ENCODE measurements around the gene MESP2.

The MESP2 gene

DNA sequence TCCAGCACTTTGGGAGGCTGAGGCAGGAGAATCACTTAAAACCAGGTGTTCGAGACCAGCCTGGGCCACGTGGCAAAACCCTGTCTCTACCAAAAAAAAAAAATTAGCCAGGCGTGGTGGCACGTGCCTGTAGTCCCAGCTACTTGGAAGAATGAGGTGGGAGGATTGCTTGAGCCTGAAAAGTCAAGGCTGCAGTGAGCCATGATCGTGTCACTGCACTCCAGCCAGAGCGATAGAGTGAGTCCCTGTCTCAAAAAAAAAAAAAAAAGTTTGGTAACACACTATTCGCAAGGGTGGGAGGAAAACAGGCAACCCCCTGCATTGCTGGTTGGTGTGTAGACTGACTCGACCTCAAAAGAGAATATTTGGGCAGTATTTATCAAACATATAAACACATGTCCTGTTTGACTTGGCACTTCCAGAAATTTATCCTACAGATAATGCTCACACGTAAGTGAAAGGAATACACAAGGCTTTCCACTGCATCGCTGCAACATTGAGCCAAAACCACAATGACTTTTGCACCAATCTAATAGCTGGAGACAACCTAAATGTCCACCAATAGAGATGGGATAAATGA lies 41.7 kb downstream of the MESP2 start:
- DNase-seq (ENCODE audit: low spot score) = no peak

DNA sequence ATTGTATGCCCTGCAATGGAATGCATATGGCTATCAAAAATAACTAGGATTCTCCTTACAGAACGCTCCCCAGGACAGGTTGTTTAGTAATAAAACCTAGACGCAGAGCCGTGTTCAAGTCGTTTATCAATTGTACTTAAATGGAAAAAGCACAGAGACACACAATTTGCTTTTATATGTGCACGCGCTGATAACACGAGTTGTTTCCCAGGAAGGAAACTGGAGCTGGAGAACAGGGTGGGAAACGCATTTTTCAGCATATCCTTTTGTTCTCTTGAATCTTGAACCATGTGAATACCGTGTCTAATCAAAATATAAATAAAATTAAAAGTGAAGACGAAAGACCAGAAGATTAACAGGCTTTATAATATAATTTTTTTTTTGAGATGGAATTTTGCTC lies 42.2 kb downstream of the MESP2 start:
- DNase-seq (ENCODE audit: low spot score) = no peak

- DNase-seq (ENCODE audit: low spot score) = no peak
Observed at GRCh38 chr15:89820666-89821611, 44.8 kb downstream of the MESP2 start.

- no peak for DNase-seq (ENCODE audit: low spot score)
Observed at GRCh38 chr15:89822026-89822425, 45.9 kb downstream of the MESP2 start.

DNA sequence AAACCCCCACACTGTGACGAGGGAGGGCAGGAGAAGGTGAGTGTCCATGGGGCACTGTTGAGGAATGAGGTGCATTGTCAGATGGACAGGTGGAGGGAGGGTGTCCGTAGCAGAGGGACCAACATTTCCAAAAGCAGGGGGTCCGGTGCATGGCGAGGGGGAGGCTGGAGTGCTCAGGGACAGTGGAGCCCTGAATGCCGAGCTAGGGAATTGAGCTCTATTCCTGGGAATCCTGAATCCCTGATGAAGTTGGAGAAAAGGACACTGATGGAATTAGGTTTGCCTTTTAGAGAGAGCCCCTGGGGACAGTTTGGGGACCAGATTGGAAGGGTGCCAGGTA lies 46.4 kb downstream of the MESP2 start:
- no peak for DNase-seq (ENCODE audit: low spot score)

DNA sequence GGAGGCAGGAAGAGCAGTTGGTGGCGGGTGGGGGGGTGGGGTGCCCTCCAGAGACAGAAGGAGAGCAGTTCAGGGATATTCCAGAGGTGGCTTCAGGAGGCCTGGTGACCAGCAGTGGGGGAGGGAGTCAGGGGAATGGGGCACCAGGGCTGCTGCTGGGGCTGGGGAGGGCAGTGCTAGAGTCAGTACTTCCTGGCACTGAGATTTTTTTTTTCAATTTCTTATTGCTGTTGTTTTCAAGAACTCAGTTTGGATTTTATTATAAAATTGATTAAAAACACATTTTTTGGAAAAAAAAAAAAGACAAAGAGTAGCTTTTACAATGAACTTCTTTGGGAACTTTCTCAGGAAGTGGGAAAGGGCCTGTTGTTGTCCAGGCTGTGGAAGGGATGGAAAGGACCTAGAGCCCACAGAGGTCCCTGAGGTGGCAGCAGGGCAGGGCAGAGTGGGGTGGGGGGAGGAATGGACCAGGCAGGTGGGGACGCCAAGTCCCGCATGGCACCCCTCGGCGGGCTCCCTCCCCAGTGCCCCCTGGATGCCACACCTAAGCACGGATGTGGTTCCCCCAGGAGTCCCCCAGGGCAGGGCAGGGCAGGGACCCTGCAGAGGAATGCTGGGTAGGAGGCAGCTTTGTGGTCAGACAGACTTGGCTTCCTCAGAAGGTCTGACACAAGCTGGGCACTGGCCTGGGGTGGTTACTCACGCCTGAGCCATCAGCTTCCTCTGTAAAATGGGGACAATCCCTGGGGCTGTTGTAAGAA lies 47.0 kb downstream of the MESP2 start:
- DNase-seq (ENCODE audit: low spot score) = no peak

DNA sequence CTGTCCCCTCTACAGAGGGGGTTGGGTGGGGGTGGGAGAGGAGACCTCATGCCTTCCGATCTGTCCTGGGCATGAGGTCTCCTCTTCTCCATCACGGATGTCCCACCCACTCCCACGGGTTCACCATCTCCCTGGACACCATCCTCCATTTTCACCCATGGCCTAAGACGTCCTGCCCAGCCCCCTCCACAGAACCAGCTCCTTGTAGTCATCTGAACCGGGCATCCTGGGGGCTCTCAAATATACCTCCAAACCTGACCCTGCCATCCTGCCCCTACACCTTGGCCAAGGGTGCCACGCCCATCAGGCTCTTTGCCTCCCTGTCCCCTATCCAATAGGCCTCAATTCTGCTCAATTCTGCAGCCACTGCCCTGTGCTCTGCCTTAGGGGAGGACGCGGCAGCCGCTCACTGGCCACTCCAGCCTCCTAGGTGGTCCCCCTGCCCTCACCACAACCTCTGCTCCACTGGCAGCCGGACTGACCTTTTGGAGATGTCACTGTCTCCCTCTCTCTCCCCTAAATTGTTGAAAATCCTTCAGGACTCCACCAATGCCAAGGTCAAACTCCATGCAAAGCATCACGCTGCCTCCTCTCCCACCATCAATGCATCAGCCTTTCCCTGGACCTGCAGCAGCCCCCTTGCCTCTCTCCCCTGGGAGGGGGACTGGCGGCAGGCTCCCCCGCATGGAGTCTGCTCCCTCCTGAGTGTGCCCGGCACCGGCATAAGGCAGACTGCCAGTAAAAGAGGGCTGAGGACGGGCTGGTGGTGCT lies 47.9 kb downstream of the MESP2 start:
- no peak for DNase-seq (ENCODE audit: low spot score)

- no peak for DNase-seq (ENCODE audit: low spot score)
Observed at GRCh38 chr15:89824607-89824867, 48.4 kb downstream of the MESP2 start.

- DNase-seq (ENCODE audit: low spot score) = no peak
Observed at GRCh38 chr15:89825271-89825940, 49.3 kb downstream of the MESP2 start.

- DNase-seq (ENCODE audit: low spot score) = no peak
Observed at GRCh38 chr15:89826671-89827655, 50.8 kb downstream of the MESP2 start.

GRCh38 chr15:89827829-89828228 lies 51.7 kb downstream of the MESP2 start:
- DNase-seq (ENCODE audit: low spot score) = no peak

All from NAMALWA (cell line).